ENCODE data around the gene NBPF15. TPM values are rescaled to one million over a fixed set of nuclear protein-coding genes. Genes with fewer than 3 reads are reported as not detected.

The NBPF15 gene
- 11.0 and 14.6 TPM in 2 replicates for total RNA-seq

GRCh38 chr1:144461136-144461759 is at the start of gene NBPF15:
NBPF15 (minus strand) TSS chr1:144461669; CDS start chr1:144440003, 21,666 bp downstream.

Other genes with a start within 250 kb of the NBPF15 start
- gene PPIAL4E, start 88.0 kb downstream of the NBPF15 start, total RNA-seq: not detected in 2 replicates
- gene PPIAL4F, start 131.2 kb upstream of the NBPF15 start, total RNA-seq: not detected in 2 replicates

Data from mammary microvascular endothelial cell (primary cell).